ENCODE results near the gene STPG1. TPM values are rescaled to one million over a fixed set of nuclear protein-coding genes. Genes with fewer than 3 reads are reported as not detected.
A peak's percentile ranks its signal among the peaks of the same experiment; 100 is the strongest.

STPG1 gene
- total RNA-seq, 1 donor, result 10.0 TPM

DNA sequence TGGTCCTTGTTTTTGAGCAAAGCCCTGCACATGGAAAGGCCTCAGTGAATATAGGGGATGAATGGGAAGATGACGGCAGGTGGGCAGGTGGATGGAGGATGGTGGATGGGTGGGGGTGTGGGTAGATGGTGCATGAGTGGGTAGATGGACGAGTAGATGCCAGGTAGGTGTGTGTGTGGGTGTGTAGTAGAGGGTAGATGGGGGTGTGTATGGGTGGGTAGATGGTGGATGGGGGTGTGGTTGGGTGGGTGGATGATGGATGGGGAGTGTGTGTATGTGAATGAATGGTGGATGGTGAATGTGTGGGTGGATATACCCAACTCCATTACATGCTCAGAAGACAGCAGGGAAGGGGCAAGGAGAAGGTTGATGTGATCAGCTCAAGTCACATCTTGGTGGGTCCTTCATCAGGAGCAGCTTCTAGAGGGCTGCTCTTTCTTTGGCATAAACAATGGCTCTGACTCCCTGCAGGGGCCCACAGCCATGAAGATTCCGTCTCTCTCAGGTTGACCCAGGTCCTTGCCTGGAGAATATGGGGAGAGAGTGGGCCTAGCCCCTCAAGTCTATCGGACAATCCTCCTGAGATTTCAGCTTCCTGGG, 60.2 kb downstream of the STPG1 start:
- DNase-seq (ENCODE audit: low read depth), result no peak
- TF ChIP-seq CTCF (IDR thresholded peaks at IDR 0.05; ENCODE audit: insufficient read depth, low read length), result no peak
- H3K4me3 ChIP-seq (ENCODE audit: low read depth, low read length), result no peak overlapping the region

DNA sequence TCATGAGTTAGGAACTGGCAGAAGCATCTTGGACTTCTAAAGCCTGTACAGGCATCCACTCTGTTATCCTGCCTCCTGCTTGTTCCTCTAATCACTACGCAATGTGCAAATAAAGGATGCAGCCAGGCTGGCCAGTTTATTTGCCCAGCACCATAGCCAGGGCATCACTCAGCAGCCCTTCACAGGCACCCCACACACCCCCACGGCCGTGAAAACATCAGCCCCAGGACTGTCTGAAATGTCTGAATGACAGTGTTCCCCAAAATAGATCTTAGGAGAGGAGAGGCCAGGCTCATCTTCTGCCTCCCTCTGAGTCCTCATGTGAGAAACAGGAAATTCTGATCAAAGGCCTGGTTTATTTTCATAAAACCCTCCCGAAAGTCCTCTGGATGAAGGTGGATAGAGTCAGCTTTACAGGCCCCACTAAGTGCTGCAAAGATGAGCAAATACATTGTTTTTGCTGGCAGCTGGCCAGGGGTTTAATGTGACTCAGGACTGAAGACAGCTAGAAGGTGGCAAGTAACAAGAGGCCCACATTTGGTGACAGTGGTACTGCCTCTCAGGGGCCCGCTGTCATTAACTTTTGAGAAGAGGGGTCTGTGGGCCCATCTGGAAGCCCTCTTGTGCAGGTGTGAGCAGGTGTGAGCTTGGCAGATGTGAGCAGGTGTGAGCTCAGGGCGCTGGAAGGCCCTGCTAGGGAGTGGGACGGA, 61.5 kb downstream of the STPG1 start:
- peak; percentile 17 for DNase-seq (ENCODE audit: low read depth)
- H3K4me3 ChIP-seq (ENCODE audit: low read depth, low read length), result no peak overlapping the region
- TF ChIP-seq CTCF (IDR thresholded peaks at IDR 0.05; ENCODE audit: insufficient read depth, low read length), result no peak

DNA sequence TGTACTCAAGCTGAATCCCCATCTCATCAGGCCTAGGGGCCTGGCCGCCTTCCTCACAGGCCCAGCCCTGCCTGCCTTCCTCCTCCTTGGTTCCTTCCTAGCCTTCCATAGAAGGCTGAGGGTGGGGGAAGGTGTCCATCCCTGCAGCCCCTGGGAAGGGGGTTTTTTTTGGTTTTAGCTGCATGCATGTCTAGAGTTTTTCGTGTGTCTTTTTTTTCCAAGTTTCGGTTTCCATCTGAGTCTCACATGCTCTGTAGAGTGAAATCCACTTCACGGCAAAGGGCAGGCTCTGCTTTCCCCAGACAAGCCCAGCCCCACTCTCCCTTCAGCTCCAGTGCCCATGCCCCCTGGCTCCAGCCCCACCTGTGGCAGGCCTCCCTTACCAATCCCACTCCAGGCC, 62.3 kb downstream of the STPG1 start:
- DNase-seq (ENCODE audit: low read depth), result no peak
- TF ChIP-seq CTCF (IDR thresholded peaks at IDR 0.05; ENCODE audit: insufficient read depth, low read length), result no peak
- H3K4me3 ChIP-seq (ENCODE audit: low read depth, low read length), result no peak overlapping the region

GRCh38 chr1:24349891-24350290, 63.7 kb downstream of the STPG1 start:
- TF ChIP-seq CTCF (IDR thresholded peaks at IDR 0.05; ENCODE audit: insufficient read depth, low read length), result no peak
- DNase-seq (ENCODE audit: low read depth), result peak; percentile 6
- no peak overlapping the region for H3K4me3 ChIP-seq (ENCODE audit: low read depth, low read length)

- H3K4me3 ChIP-seq (ENCODE audit: low read depth, low read length), result no peak overlapping the region
- DNase-seq (ENCODE audit: low read depth), result no peak
- TF ChIP-seq CTCF (IDR thresholded peaks at IDR 0.05; ENCODE audit: insufficient read depth, low read length), result no peak
These were observed 65.4 kb downstream of the STPG1 start for GRCh38 chr1:24348196-24348595.

DNA sequence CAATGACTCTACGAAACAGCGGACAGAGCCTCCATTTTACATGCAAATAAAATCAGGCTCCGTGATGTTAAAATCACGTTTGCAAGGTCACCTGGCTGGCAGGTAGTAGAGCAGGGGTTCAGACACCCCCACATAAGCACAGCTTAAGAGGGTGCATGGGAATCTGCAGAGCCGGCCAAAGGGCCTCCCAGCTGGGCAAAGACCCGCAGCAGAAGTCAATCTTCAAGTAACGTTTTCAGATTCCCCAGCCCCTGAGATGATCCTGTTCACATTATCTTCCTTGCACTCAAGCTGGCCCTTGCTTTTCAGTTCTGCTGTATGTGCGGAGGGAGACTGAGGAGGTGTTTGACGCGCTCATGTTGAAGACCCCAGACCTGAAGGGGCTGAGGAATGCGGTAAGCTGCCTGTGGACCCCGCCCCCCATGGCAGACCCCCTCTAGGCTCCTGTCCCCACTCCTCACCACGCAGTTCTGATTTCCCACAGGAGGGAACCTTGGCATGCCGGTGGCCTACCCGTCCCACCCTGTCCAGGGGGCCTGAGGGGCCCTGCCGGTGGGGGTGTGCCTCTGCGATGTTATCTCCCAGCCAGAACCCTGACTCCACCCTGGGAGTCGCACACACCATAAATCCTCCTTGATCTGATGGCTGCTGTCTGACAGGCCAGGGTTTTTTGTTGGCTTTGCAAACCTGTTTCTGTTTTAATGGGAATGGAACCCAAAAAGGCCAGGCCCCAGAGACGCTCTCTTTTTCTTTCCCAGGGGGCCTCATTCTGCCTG, 66.2 kb downstream of the STPG1 start:
- no peak for DNase-seq (ENCODE audit: low read depth)
- no peak for TF ChIP-seq CTCF (IDR thresholded peaks at IDR 0.05; ENCODE audit: insufficient read depth, low read length)
- H3K4me3 ChIP-seq (ENCODE audit: low read depth, low read length), result no peak overlapping the region
